Measurements from ENCODE around the gene CCNK.

CCNK gene

GRCh38 chr14:99538733-99539132 is 57.5 kb downstream of the CCNK start:
- no peak for DNase-seq

GRCh38 chr14:99539491-99539890 is 58.3 kb downstream of the CCNK start:
- DNase-seq = no peak

- no peak for DNase-seq
These were observed 59.2 kb downstream of the CCNK start for GRCh38 chr14:99540196-99541032.

GRCh38 chr14:99541211-99541610 is 60.0 kb downstream of the CCNK start:
- DNase-seq = no peak

GRCh38 chr14:99541677-99542470 is 60.7 kb downstream of the CCNK start:
- no peak for DNase-seq

GRCh38 chr14:99542566-99542965 is 61.4 kb downstream of the CCNK start:
- DNase-seq = no peak

- no peak for DNase-seq
These were observed 62.2 kb downstream of the CCNK start for GRCh38 chr14:99543370-99543769.

GRCh38 chr14:99543985-99544384 is 62.8 kb downstream of the CCNK start:
- no peak for DNase-seq

GRCh38 chr14:99544991-99545390 is 63.8 kb downstream of the CCNK start:
- DNase-seq = no peak

- no peak for DNase-seq
These were observed 64.4 kb downstream of the CCNK start for GRCh38 chr14:99545586-99545985.

GRCh38 chr14:99546234-99546879 is 65.1 kb downstream of the CCNK start:
- no peak for DNase-seq

- DNase-seq = no peak
These were observed 67.0 kb downstream of the CCNK start for GRCh38 chr14:99548255-99548654.

GRCh38 chr14:99548871-99549515 is 67.8 kb downstream of the CCNK start:
- no peak for DNase-seq

- no peak for DNase-seq
These were observed 68.5 kb downstream of the CCNK start for GRCh38 chr14:99549684-99550083.

- DNase-seq = no peak
These were observed 69.3 kb downstream of the CCNK start for GRCh38 chr14:99550387-99550992.

- no peak for DNase-seq
These were observed 70.1 kb downstream of the CCNK start for GRCh38 chr14:99551034-99551922.

GRCh38 chr14:99552021-99552553 is 70.9 kb downstream of the CCNK start:
- no peak for DNase-seq

GRCh38 chr14:99552572-99553216 is 71.5 kb downstream of the CCNK start:
- no peak for DNase-seq

GRCh38 chr14:99554184-99554583 is 73.0 kb downstream of the CCNK start:
- no peak for DNase-seq

GRCh38 chr14:99554757-99555531 is 73.7 kb downstream of the CCNK start:
- no peak for DNase-seq

Measured in activated CD4-positive, alpha-beta T cell treated with anti-CD3 and anti-CD28 coated beads, Interleukin-2, amount 50 U/mL, for 16 hours (primary cell).